DMS53 treated with DMSO at 0.1 percent for 48 hours (cell line): Measurements from ENCODE around the gene PPFIA1.
"Not testable (repeated sequence)": the region's sequence is repeated elsewhere in the genome, so short reads cannot be mapped to it uniquely, and the experiment has no call there.

ENCODE experiments used
- DNase-seq: peaks from one replicate; lab custom pipeline; 2025; ENCODE audit not compliant: unreplicated experiment; lab: John Stamatoyannopoulos, UW

The PPFIA1 gene

DNA sequence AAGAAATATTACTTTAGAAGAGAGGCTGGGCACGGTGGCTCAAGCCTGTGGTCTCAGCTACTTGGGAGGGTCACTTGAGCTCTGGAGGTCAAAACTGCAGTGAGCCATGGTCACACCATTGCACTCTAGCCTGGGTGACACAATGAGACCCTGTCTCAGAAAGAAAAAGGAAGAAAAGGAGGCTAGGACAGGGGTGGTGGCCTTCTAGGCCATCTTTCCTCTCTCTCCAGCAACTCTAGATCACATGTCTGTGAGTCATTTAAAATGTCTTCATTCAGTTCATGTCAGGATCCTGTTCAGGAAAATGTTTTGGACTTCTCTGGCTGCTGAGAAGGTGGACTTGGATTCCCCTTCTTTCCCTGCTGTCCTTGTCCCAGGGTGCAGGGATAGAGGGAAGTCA is 53.3 kb downstream of the PPFIA1 start:
- DNase-seq: no peak

DNA sequence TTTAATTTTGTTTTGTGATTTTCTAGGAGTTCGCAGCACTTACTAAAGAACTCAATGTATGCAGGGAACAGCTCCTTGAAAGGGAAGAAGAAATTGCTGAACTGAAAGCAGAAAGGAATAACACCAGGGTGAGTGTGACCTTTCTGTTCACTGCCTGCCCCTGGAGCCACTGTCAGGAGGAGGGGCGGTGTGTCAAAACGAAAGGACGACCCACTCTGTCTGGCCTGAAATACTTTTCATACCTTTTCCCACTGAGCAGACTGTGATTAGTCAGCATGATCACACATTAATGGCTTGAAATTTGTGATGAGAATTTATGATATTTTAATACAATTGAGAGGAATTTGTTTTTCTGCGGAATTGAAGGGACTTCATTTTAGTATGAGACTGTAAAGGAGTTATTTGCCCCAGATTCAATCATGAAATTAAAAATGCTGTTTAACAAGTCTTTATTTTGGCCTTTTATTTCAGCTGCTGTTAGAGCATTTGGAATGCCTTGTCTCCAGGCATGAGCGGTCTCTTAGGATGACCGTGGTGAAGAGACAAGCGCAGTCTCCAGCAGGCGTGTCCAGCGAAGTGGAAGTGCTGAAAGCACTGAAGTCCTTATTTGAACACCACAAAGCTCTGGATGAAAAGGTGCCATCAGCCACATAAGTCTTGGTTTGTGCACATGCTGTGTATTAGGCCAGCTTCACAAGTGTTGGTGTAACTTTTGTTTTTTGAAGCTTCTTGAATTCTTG is 54.1 kb downstream of the PPFIA1 start:
- DNase-seq: no peak

DNA sequence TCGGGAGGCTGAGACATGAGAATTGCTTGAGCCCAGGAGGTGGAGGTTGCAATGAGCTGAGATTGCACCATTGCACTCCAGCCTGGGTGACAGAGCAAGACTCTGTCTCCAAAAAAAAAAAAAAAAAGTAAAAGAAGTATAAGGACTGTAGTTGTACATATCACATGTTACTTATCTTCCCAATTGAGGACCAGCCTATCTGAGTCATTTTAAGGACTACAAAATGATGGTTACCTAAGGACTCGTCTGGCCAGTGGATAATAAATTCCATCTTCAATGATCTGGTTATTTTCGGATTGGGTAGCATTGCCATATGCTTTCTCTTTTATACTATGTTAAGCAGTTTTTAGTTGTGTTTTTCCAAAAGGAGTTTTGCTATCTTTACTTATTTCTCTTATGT is 55.3 kb downstream of the PPFIA1 start:
- no peak for DNase-seq

DNA sequence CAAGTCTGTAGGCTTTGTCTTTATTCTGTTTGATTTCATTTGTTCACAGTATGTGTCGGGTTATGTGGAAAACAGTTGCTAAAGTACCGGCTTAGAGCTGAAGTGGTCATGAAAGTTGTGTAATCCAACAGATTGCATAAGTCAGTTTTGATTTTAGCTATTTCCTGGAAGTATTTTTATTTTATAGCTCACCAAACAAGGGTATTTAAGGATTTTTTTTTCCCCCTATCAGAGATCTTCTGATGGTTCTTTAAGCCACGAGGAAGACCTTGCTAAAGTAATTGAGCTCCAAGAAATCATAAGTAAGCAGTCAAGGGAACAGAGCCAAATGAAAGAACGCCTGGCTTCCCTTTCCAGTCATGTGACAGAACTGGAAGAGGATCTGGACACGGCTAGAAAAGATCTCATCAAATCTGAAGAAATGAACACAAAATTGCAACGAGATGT is 55.9 kb downstream of the PPFIA1 start:
- no peak for DNase-seq

DNA sequence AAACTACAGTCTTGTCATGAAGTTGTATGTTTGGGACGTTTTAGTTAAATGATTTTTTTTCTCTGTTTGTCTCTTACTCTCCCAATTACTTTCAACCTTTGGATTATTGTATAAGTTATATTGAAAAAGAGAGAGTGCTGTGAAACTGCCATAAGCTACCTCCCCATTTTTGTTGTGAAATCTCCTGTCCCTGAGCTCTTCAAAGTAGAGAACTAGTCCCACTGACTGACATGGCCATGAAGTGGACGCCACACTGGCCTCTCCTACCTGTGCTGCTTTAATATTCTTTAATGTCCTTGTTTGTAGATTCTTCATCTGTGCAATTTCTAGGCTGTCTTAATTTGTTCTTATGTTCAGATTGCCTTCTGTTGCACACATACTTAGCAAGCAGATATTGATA is 56.3 kb downstream of the PPFIA1 start:
- DNase-seq: no peak

DNA sequence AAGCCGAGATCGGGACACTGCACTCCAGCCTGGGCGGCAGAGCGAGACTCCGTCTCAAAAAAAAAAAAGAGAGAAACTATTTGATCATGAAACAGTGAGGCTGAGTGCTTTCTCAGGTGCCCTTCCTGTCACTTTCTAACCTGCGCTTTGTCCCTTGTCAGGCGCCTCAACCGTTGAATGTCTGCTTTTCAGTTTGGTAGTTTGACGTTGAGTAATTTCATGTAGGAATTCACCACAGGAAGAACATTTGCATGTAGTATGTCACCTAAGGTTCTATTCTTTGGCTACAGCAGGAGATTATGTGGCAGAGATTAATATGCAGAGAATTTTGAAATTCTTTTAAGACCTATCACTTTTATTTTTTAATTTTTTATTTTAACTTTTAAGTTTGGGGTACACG is 57.2 kb downstream of the PPFIA1 start:
- no peak for DNase-seq

DNA sequence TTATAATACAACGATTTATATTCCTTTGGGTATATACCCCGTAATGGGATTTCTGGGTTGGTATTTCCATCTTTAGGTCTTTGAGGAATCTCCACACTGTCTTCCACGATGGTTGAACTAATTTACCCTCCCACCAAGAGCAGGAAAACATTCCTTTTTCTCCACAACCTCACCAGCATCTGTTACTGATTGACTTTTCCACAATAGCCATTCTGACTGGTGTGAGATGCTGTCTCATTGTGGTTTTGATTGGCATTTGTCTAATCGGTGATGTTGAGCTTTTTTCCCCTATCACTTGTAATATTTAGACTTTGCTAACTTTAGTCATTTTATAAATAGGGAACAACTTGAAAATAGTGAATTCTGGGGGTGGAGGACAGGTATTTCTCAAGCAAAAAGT is 58.1 kb downstream of the PPFIA1 start:
- DNase-seq: no peak

DNA sequence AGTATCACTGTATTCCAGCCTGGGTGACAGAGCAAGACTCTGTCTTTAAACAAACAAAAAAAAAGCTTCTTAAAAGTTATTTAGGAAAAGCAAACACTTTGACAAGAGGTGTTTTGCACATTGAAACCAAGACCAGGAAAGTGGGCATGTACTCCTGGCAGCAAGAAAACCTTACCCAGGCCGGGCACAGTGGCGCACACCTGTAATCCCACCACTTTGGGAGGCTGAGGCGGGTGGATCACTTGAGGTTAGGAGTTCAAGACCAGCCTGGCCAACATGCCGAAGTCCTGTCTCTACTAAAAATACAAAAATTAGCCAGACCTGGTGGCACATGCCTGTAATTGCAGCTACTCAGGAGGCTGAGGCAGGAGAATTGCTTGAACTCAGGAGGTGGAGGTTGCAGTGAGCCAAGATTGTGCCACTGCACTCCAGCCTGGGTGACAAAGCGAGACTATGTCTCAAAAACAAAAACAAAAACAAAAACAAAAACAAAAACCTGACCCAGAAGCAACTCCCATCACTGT is 60.9 kb downstream of the PPFIA1 start:
- DNase-seq: not testable (repeated sequence)

DNA sequence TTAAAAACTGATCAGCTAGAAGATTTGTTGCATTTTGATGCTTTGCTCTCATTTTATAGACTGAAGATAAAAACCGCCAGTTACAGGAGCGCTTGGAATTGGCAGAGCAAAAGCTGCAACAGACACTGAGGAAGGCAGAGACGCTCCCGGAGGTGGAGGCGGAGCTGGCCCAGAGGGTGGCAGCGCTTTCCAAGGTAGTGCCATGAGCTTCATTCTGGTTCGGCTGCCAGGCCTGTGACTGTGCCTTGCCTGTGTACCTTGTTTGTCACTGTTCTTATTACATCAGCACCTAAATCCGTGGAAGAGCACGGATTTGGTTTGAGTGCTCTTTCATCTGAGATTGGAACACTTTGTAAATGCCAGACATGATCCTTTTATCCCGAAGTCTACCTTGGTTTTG is 61.4 kb downstream of the PPFIA1 start:
- no peak for DNase-seq

DNA sequence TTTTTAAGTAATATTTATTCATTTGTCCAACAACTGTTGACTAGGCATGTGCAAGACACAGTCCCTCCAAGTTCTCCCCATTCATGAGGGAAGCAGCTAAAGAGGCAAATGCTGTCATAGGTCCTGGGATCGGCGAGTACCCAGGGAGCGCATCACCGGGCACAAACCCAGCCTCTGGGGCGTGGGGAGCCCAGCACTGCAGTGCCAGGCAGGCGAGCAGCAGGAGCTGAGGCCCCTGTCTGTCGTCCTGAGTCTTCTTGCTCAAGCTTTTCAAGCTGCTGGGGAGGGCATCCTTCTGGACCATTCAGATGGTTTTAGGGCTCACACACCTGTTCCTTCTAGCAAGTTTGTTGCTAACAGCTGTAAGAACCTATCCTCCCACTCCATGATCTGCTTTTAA is 62.1 kb downstream of the PPFIA1 start:
- no peak for DNase-seq

DNA sequence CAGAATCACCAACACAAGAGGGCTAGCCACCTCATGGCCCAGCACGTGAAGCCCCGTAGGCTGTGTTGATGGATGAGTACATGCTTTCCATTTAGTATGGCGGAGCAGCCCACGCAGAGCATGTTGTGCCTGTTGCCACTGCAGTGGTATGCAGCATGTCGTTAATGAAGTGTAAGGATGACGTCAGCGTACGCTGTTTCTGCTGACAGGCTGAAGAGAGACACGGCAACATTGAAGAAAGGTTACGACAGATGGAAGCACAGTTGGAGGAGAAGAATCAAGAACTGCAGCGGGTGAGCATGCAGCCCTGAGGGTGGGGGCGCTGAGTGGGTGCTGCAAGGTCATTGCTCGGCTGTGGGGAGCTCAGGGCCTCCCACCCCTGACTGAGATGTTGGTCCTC is 62.8 kb downstream of the PPFIA1 start:
- no peak for DNase-seq

DNA sequence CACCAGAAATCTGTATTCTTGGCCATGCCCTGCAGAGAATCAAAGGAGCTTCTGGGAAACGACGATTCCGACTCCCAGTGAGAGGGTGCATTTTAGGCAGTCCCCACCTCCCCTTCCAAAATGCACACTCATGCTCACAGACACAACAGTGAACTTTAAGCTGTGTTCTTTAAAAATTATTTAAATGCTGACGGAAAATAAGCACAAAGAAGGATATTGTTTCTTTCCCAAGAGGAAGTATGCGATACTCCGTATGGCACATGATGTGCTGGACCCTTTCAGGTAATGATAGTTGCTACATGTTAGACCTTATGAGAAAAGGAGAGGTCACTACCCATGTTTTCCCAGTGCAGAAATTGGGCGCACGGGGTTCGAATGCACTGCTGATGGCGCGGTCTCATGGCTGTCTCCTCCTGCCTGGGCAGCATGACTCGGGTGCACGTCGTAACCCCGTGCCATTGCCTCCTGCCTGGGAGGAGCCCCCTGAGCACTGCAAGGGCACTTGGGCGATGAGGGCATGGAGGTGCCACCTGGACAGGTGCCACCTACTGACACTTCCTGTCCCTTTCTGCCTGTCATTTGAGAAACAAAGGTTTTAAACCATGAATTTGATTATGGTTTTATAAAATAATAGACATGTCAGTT is 64.0 kb downstream of the PPFIA1 start:
- DNase-seq: no peak

DNA sequence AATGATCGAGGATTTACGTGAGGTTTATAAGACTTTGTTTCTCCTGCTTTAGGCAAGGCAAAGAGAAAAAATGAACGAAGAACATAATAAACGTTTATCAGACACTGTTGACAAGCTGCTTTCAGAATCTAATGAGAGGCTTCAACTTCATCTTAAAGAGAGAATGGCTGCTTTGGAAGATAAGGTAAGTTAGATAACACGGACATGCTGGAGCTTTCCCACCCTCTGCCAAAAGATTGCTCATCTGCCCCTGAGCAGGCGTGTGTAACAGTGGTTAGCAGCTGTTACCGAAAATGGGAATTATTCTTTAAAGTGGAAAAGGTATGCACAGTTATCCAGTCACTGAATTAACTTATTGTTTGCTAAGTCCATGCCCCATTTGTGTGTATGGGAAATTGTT is 65.0 kb downstream of the PPFIA1 start:
- no peak for DNase-seq

DNA sequence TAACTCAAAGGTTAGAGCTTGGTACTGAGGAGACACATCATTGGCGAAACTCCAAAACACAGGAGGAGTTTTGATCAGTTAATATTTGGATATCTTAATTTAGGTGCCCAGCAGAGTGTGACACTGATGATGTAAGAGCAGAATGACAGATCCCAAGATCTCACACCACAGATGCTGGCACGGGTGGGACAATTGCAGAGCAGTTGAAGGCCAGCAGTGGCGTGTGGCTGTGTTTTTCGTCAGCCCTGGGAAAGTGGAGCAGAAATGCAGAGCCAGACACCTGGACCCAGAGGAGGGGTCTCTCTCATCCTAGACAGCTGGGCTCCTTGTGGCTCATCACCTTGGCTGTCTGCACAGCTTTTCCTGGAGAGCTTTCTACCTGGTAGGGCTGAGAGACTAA is 68.1 kb downstream of the PPFIA1 start:
- DNase-seq: no peak

DNA sequence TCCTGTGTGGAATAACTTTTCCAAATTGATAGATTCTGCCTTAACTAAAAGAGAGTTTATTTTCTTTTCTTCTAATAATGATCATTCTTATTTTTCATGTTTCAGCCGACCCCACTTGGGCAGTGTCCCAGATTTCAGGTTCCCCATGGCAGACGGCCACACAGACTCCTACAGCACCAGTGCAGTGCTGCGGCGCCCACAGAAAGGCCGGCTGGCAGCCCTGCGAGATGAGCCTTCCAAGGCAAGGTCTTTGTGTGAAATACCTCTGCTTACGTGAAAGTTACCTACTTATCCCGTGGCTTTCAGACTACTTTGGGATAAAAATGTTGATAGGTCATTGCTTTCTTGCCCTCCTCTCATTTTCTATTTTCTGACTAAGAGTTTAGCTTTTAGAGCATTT is 68.6 kb downstream of the PPFIA1 start:
- DNase-seq: no peak

DNA sequence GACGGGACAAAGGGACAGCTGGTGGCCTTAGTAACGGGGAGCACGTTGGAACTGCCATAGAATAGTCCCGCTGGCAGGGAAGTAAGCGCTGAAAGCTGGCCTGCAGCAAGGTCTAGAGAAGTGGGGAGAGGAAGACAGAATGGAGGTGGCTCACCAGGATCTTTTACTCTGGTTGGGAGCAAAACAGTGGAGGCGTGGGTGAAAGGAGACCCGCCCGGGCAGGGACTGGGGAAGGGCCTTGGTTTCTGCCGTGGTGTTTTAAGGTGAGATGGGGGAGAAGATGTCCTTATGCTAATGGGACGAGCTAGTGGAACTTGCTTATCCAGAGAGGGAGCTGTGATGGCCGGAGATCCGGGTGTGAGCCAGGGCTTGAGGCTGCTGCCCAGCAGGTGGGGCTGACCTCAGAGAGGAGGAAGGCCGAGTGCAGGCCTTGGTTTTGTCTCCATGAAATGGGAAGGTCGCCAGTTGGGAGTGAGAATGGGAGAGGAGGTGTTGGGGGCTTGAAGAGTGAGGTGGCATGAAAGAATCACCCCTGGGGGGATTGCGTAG is 71.5 kb downstream of the PPFIA1 start:
- no peak for DNase-seq

DNA sequence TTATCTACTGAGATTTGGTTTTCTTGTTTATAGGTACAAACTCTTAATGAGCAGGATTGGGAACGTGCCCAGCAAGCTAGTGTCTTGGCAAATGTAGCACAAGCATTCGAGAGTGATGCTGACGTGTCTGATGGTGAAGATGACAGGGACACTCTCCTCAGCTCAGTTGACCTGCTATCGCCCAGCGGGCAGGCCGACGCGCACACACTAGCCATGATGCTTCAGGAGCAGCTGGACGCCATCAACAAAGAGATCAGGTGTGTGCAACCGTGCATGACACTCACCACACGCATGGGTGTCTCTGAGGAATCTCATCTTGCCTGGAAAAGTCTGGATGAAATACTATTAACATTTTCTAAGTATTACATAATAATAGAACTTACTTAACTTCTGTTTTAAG is 73.1 kb downstream of the PPFIA1 start:
- peak; percentile 6 for DNase-seq

DNA sequence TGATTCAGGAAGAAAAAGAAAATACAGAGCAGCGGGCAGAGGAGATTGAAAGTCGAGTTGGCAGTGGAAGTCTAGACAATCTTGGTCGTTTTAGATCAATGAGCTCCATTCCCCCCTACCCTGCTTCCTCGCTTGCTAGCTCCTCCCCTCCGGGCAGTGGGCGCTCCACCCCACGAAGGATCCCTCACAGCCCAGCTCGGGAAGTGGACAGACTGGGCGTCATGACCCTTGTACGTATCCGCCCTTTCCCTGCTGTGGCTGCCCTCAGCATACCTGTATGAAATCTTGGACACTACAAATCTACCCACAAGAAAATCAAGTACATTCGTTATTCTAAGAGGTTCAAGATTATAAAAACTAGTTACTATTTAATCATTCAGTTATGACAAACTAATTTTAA is 77.7 kb downstream of the PPFIA1 start:
- no peak for DNase-seq

DNA sequence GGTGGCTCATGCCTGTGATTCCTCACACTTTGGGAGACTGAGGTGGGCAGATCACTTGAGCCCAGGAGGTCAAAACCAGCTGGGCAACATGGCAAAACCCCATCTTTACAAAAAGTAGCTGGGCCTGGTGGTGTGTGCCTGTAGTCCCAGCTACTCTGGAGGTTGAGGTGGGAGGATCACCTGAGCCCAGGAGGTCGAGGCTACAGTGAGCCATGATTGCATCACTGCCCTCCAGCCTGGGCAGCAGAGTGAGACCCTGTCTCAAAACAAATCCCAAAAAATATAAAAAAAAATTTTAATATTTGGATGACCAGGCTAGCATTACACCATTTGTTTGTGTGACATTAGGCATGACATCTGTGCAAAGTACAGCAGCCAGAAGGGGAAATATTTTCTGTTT is 78.1 kb downstream of the PPFIA1 start:
- DNase-seq: no peak

DNA sequence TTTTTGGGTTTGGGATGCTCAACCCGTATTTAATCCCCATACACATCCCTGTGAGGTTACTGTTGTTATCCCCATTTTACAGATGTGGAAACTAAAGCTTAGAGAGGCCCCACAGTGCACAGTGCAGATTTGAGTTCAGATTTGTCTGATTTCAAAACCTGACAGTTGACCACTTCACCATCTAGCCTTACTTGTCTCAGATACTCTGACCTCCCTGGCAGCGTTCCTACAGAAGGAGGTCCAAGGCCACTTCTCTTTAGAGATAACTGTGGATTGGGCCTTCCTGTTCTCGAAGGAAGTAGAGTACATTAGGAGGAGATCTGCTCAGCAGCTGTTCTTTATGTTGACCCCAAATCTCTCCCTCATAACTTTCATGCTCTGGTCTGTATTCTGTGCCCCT is 81.2 kb downstream of the PPFIA1 start:
- no peak for DNase-seq

DNA sequence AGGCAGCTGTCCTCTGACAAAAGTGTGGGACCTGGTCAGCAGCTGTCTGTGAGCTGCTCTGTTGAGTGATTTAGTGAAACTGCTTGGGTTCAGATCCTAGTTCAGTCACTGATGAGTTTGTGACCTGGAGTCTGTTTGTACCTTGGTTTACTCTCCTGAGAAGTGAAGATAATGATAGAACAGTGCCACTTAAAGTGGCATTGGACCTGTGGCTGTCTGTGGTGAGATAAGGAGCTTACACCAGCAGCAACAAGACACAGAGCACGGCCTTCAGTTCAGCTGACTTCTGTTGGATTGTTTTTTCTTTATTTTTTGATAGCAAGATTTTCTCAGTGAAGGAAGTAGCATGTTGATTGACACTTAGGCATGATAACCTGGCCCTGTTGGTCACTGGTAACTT is 81.6 kb downstream of the PPFIA1 start:
- DNase-seq: no peak

DNA sequence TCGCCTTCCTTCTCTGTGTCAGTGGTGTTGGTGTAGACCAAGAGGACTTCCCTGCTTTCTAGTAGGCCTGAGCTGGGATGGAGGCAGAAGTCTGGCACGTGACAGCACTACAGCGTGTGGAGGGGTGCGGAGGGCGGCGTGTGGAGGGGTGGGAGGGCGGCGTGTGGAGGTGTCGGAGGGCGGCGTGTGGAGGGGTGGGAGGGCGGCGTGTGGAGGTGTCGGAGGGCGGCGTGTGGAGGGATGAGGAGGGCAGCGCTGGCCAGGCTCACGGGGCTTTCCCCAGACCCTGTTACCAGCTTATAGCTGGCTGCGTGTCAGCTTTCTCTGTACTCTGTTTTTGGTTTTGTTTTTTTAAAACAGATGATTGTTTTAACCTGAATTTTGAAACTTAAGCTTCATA is 82.1 kb downstream of the PPFIA1 start:
- no peak for DNase-seq
